Ovary (tissue), 9 donors: ENCODE results near the gene NAPB. TPM values are rescaled to one million over a fixed set of nuclear protein-coding genes. Genes with fewer than 3 reads are reported as not detected.

Experiments
- DNase-seq, 5 donors: peaks; one replicate each; pipeline ENCODE4 v3.0.0-alpha.2; 2019 to 2020
- H3K27ac ChIP-seq, 2 donors: fragments of 200-600 bp; one replicate each; pipeline versions ENCODE4 v1.5.1 to v1.8.0; 2019 to 2022
- H3K27me3 ChIP-seq: fragments of 200-600 bp; one replicate; pipeline ENCODE4 v1.8.0; 2022
- H3K36me3 ChIP-seq: fragments of 200-600 bp; sonication (generic); one replicate; pipeline ENCODE4 v1.5.1; 2019
- H3K4me1 ChIP-seq: one replicate; pipeline ENCODE4 v1.8.1; 2013; ENCODE audit warnings: mild to moderate bottlenecking, moderate library complexity; ENCODE audit not compliant: insufficient read depth
- H3K4me3 ChIP-seq: fragments of 200-600 bp; sonication (generic); one replicate; pipeline ENCODE4 v1.5.1; 2017
- H3K9me3 ChIP-seq, 2 donors: fragments of 200-600 bp in 1 of 2; sonication (generic) in 1 of 2; one replicate each; pipeline versions ENCODE4 v1.5.1 to v1.8.1; 2013 to 2019; ENCODE audit warnings: mild to moderate bottlenecking in 1 of 2, moderate library complexity in 1 of 2
- CTCF ChIP-seq, 3 donors: fragments of 450-650 bp in 2 of 3; fragments of 200-600 bp in 1 of 3; IDR thresholded peaks; one replicate each; pipeline versions ENCODE4 v1.5.1 to v1.8.0; 2016 to 2022; ENCODE audit warnings: antibody characterized with exemption in 3 of 3, mild to moderate bottlenecking in 1 of 3
- EP300 ChIP-seq: sonication (generic); formaldehyde crosslinking; IDR thresholded peaks from one replicate; pipeline ENCODE4 v1.6.1; 2017; ENCODE audit warnings: antibody characterized with exemption
- POLR2A ChIP-seq: fragments of 450-650 bp; IDR thresholded peaks from one replicate; pipeline ENCODE4 v1.6.1; 2017; ENCODE audit warnings: antibody characterized with exemption, mild to moderate bottlenecking, moderate library complexity
- WGBS, 3 donors: extraction: QIAGEN DNeasy Blood & Tissue Kit in 1 of 3; methylation state at CpG; one replicate each; pipeline versions ENCODE4 v1.1.5 to v1.1.7; 2013 to 2017; 5-methylcytosine and 5-hydroxymethylcytosine counted together
- intact Hi-C, 4 donors: fragments of 100-400 bp; cut with DNase I; formaldehyde crosslinking; loops; one replicate each; pipeline versions ENCODE4 v1.11.0 to v1.15.1; 2022 to 2023
- polyA plus RNA-seq, 2 donors: library from polyadenylated mRNA; stranded (reverse); fragments of 200-250 nt in 1 of 2; fragments of 350-450 nt in 1 of 2; fragmentation: Illumina TruSeq in 1 of 2; extraction: RNeasy Lipid Tissue Mini Kit (QIAGEN cat#74804) in 1 of 2; gene quantifications; one replicate each; pipeline ENCODE4 v1.2.3, GENCODE V29; 2013 to 2014
- total RNA-seq, 7 donors: library from RNA; depleted of rRNA in 2 of 7; stranded (reverse); fragments of >200 nt in 2 of 7; fragmentation: NEBNext Ultra II Directional in 3 of 7; extraction: Animal tissue kit (Norgen Biotek cat#: 25700) in 3 of 7; gene quantifications; one replicate each; pipeline versions ENCODE4 v1.1.0 to v1.2.4, GENCODE V29; 2016 to 2023
- donor health status: DM: no; HTN: no; CAD: no; lungs with moderate emphysema.
- donor health status: DM: no; HTN: no; CAD: no.
- donor health status: Bipolar disorder and iron deficiency.
- donor health status: DM: yes; HTN: yes; CAD: no.
- donor health status: DM: no; HTN: no; CAD: no.
- donor health status: DM: yes; HTN: yes; CAD: no.

NAPB gene
- total and polyA plus RNA-seq, 9 donors = 9.3 to 17.9 (median 12.9) TPM

- WGBS, 3 donors = 84 to 92% (median 86%) methylated on average over 15 of the region's 15 CpGs
- intact Hi-C loops = no loop called here
- H3K36me3 ChIP-seq = no peaks in the 10 kb centered on the region
Measured at GRCh38 chr20:23453549-23454543, 32.6 kb upstream of the NAPB start.

GRCh38 chr20:23452776-23453175 lies 31.5 kb upstream of the NAPB start, which contains the start of gene CST11:
Gene CST11 (minus strand): TSS chr20:23452876. CDS start chr20:23452811, 65 bp downstream.
- 27 to 50% (median 30%) methylated on average over 4 of the region's 4 CpGs for WGBS, 3 donors
- intact Hi-C loops = no loop called here
- no peak for DNase-seq

More at GRCh38 chr20:23453549-23454543, 32.6 kb upstream of the NAPB start:
- no peak for DNase-seq
- TF ChIP-seq CTCF (IDR thresholded peaks at IDR 0.05) = no peak
- no peak for TF ChIP-seq EP300
- TF ChIP-seq POLR2A = no peak
- Histone ChIP-seq H3K9me3 (no peaks in the 10 kb centered on the region), H3K27ac (no peak overlapping the region), H3K4me1 (no peaks in the 10 kb centered on the region), H3K27me3 (no peaks in the 10 kb centered on the region), H3K4me3 (no peak overlapping the region)

GRCh38 chr20:23451956-23452487 lies 30.7 kb upstream of the NAPB start:
- intact Hi-C loops = no loop called here
- H3K36me3 ChIP-seq = no peaks in the 10 kb centered on the region
- H3K4me3 ChIP-seq = no peak overlapping the region
- H3K27me3 ChIP-seq = no peaks in the 10 kb centered on the region
- 47 to 56% (median 53%) methylated on average over 11 of the region's 11 CpGs for WGBS, 3 donors
- H3K4me1 ChIP-seq = no peaks in the 10 kb centered on the region
- no peaks in the 10 kb centered on the region for H3K9me3 ChIP-seq
- no peak overlapping the region for H3K27ac ChIP-seq
- TF ChIP-seq POLR2A (no peak), EP300 (no peak), CTCF (IDR thresholded peaks at IDR 0.05) (no peak)
- DNase-seq = no peak

More at GRCh38 chr20:23452776-23453175, 31.5 kb upstream of the NAPB start, which contains the start of gene CST11:
- H3K9me3 ChIP-seq = no peaks in the 10 kb centered on the region
- no peak within 1 kb of the TSS for H3K4me3 ChIP-seq
- no peaks in the 10 kb centered on the region for H3K36me3 ChIP-seq
- no peaks in the 10 kb centered on the region for H3K4me1 ChIP-seq
- TF ChIP-seq CTCF (IDR thresholded peaks at IDR 0.05) = no peak
- no peak for TF ChIP-seq EP300
- TF ChIP-seq POLR2A = no peak
- H3K27me3 ChIP-seq = no peaks in the 10 kb centered on the region
- no peak within 1 kb of the TSS for H3K27ac ChIP-seq

- intact Hi-C loops = no loop called here
- no peak overlapping the region for H3K4me3 ChIP-seq
- WGBS, 3 donors = 90 to 96% (median 96%) methylated on average over 1 of the region's 1 CpG
- H3K27me3 ChIP-seq = no peaks in the 10 kb centered on the region
- no peak overlapping the region for H3K27ac ChIP-seq
- TF ChIP-seq EP300 (no peak), POLR2A (no peak), CTCF (IDR thresholded peaks at IDR 0.05) (no peak)
- H3K4me1 ChIP-seq = no peaks in the 10 kb centered on the region
- H3K36me3 ChIP-seq = no peaks in the 10 kb centered on the region
- DNase-seq = no peak
- no peaks in the 10 kb centered on the region for H3K9me3 ChIP-seq
Measured at GRCh38 chr20:23450877-23451276, 29.6 kb upstream of the NAPB start.
